ENCODE measurements around the gene EFCAB11. TPM values are rescaled to one million over a fixed set of nuclear protein-coding genes. Genes with fewer than 3 reads are reported as not detected.

Gene EFCAB11
- polyA plus RNA-seq, 1 experiment, result 2.2 TPM

- ChIA-PET CTCF (no interaction called here), POLR2A (no interaction called here)
- TF ChIP-seq CTCF (IDR thresholded peaks at IDR 0.05; ENCODE audit: insufficient read depth, low read depth, low read length), result no peak
- H3K27me3 ChIP-seq (ENCODE audit: control insufficient read depth, insufficient read depth, low read length), result no peaks in the 10 kb centered on the region
- H3K4me3 ChIP-seq (ENCODE audit: low read depth, low read length), result no peak overlapping the region
- peaks cover 2% of the 10 kb centered on the region for H3K36me3 ChIP-seq (ENCODE audit: control insufficient read depth, insufficient read depth, low read length)
- no peak for DNase-seq (ENCODE audit: low read depth)
These were observed 36.2 kb upstream of the EFCAB11 start for GRCh38 chr14:89990623-89991275.

- no peaks in the 10 kb centered on the region for H3K27me3 ChIP-seq (ENCODE audit: control insufficient read depth, insufficient read depth, low read length)
- H3K4me3 ChIP-seq (ENCODE audit: low read depth, low read length), result no peak overlapping the region
- no peak for DNase-seq (ENCODE audit: low read depth)
- H3K36me3 ChIP-seq (ENCODE audit: control insufficient read depth, insufficient read depth, low read length), result peaks cover 2% of the 10 kb centered on the region
- POLR2A ChIA-PET, result no interaction called here
- TF ChIP-seq CTCF (IDR thresholded peaks at IDR 0.05; ENCODE audit: insufficient read depth, low read depth, low read length), result no peak
- CTCF ChIA-PET, result interaction anchor here (1.3 kb wide), 1 partner anchor 9 kb away, joined by 5 read pairs; no protein-coding TSS in a partner anchor
These were observed 35.7 kb upstream of the EFCAB11 start for GRCh38 chr14:89990218-89990617.

GRCh38 chr14:89988787-89989186, 34.3 kb upstream of the EFCAB11 start:
- H3K4me3 ChIP-seq (ENCODE audit: low read depth, low read length), result no peak overlapping the region
- peaks cover 4% of the 10 kb centered on the region for H3K36me3 ChIP-seq (ENCODE audit: control insufficient read depth, insufficient read depth, low read length)
- POLR2A ChIA-PET, result no interaction called here
- CTCF ChIA-PET, result interaction anchor here (4.9 kb wide), 1 partner anchor 15 kb away, joined by 35 read pairs; no protein-coding TSS in a partner anchor
- no peaks in the 10 kb centered on the region for H3K27me3 ChIP-seq (ENCODE audit: control insufficient read depth, insufficient read depth, low read length)
- TF ChIP-seq CTCF (IDR thresholded peaks at IDR 0.05; ENCODE audit: insufficient read depth, low read depth, low read length), result no peak
- no peak for DNase-seq (ENCODE audit: low read depth)

- POLR2A ChIA-PET, result no interaction called here
- H3K4me3 ChIP-seq (ENCODE audit: low read depth, low read length), result no peak overlapping the region
- peaks cover 7% of the 10 kb centered on the region for H3K36me3 ChIP-seq (ENCODE audit: control insufficient read depth, insufficient read depth, low read length)
- CTCF ChIA-PET, result interaction anchor here (1.0 to 4.9 kb wide), 2 partner anchors 13 to 249 kb away, joined by 3 to 35 read pairs; no protein-coding TSS in a partner anchor
- DNase-seq (ENCODE audit: low read depth), result no peak
- H3K27me3 ChIP-seq (ENCODE audit: control insufficient read depth, insufficient read depth, low read length), result no peaks in the 10 kb centered on the region
- TF ChIP-seq CTCF (IDR thresholded peaks at IDR 0.05; ENCODE audit: insufficient read depth, low read depth, low read length), result no peak
These were observed 32.6 kb upstream of the EFCAB11 start for GRCh38 chr14:89987161-89987475.

GRCh38 chr14:89986462-89987160, 32.1 kb upstream of the EFCAB11 start:
- H3K36me3 ChIP-seq (ENCODE audit: control insufficient read depth, insufficient read depth, low read length), result peaks cover 8% of the 10 kb centered on the region
- TF ChIP-seq CTCF (IDR thresholded peaks at IDR 0.05; ENCODE audit: insufficient read depth, low read depth, low read length), result no peak
- ChIA-PET CTCF (interaction anchor here (4.9 kb wide), 1 partner anchor 13 kb away, joined by 35 read pairs; no protein-coding TSS in a partner anchor), POLR2A (no interaction called here)
- DNase-seq (ENCODE audit: low read depth), result no peak
- no peak overlapping the region for H3K4me3 ChIP-seq (ENCODE audit: low read depth, low read length)
- H3K27me3 ChIP-seq (ENCODE audit: control insufficient read depth, insufficient read depth, low read length), result no peaks in the 10 kb centered on the region
